Measurements from ENCODE around the gene LRP1B.

- TF ChIP-seq GATA2 (IDR thresholded peaks at IDR 0.05; ENCODE audit: low read depth, low read length) = no peak
- TF ChIP-seq GATA3 (IDR thresholded peaks at IDR 0.05; ENCODE audit: low read depth, low read length) = no peak
These were observed 629.1 kb downstream of the LRP1B start for GRCh38 chr2:141501752-141502151.
